H1 (cell line): Measurements from ENCODE around the gene MMP12. TPM values are rescaled to one million over a fixed set of nuclear protein-coding genes. Genes with fewer than 3 reads are reported as not detected.

Experiments used
- CHD7 ChIP-seq: fragments of 300-600 bp; sonication (generic); IDR thresholded peaks from 2 replicates; pipeline ENCODE4 v1.7.1; 2012; ENCODE audit warnings: low read length, moderate library complexity, mild to moderate bottlenecking, inconsistent platforms; ENCODE audit not compliant: insufficient replicate concordance
- polyA plus RNA-seq, 7 experiments: library from polyadenylated mRNA; depleted of rRNA in 3 of 7; stranded (reverse) in 5 of 7; unstranded in 2 of 7; fragments of >200 nt in 5 of 7; fragments of 200-250 nt in 2 of 7; gene quantifications; 1 replicate in 5 of 7; 2 replicates in 1 of 7; 4 replicates in 1 of 7; pipeline versions ENCODE4 v1.2.1 to v1.2.3, GENCODE V29; 2011 to 2013; ENCODE audit warnings: missing spikeins in 2 of 7, mixed read lengths in 2 of 7
- total RNA-seq: library from RNA; stranded (reverse); fragmentation: NEBNext Ultra II Directional; extraction: Animal tissue kit (Norgen Biotek cat#: 25700); gene quantifications from 2 replicates; pipeline ENCODE4 v1.2.1, GENCODE V29; 2021

Gene MMP12
- total and polyA plus RNA-seq, 2 of the 8 experiments (the other 6 are each of a cell fraction or from before 2014, with no cell fraction given): not detected

- TF ChIP-seq CHD7: no peak
- TF ChIP-seq, all 59 proteins: peak for 0
Measured at GRCh38 chr11:102831128-102831488, 43.7 kb downstream of the MMP12 start (continued).
